ENCODE results near the gene RBM45.

The RBM45 gene

DNA sequence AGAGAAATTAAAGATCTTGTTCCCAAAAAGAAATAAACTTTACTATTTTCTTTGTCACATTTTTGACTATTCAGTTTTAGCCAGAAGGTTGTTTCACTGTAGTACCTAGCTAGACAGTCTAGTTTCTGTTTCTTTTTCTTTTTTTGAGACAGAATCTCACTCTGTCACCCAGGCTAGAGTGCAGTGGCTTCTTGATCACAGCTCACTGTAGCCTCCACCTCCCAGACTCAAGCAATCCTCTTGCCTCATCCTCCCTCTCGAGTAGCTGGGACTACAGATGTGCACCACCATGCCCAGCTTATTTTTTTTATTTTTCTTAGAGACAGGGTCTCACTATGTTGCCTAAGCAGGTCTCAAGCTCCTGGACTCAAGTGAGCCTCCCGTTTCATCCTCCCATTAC is 2.2 kb downstream of the RBM45 start:
- Histone ChIP-seq H3K9me3 (ENCODE audit: insufficient read depth, low read length) (no peaks in the 10 kb centered on the region), H3F3A (ENCODE audit: insufficient read depth) (no peaks in the 10 kb centered on the region), H3K4me3 (ENCODE audit: insufficient read depth, low read length, poor library complexity, severe bottlenecking) (no peak overlapping the region), H3K27ac (ENCODE audit: low read depth, low read length) (no peak overlapping the region), H3K79me2 (ENCODE audit: insufficient read depth, low read length) (no peaks in the 10 kb centered on the region), H3K9me2 (replicated peaks; ENCODE audit: insufficient read depth, low read length) (no peaks in the 10 kb centered on the region), H2AFZ (ENCODE audit: low read depth, low read length, severe bottlenecking) (no peak overlapping the region), H3K4me2 (ENCODE audit: low read depth, low read length, poor library complexity, severe bottlenecking) (peak overlapping the region; percentile 75), H3K9ac (ENCODE audit: low read length) (no peak overlapping the region), H3K27me3 (ENCODE audit: low read length) (no peaks in the 10 kb centered on the region), H4K20me1 (ENCODE audit: low read depth, low read length) (no peaks in the 10 kb centered on the region), H3K36me3 (ENCODE audit: low read length) (0 out of 2 replicates have a peak, but pooled peaks cover 10% of the 10 kb centered on the region)
- TF ChIP-seq EZH2phosphoT487 (conservative IDR thresholded peaks at IDR 0.05; ENCODE audit: low read length) = no peak
- TF ChIP-seq, protein P1, sequence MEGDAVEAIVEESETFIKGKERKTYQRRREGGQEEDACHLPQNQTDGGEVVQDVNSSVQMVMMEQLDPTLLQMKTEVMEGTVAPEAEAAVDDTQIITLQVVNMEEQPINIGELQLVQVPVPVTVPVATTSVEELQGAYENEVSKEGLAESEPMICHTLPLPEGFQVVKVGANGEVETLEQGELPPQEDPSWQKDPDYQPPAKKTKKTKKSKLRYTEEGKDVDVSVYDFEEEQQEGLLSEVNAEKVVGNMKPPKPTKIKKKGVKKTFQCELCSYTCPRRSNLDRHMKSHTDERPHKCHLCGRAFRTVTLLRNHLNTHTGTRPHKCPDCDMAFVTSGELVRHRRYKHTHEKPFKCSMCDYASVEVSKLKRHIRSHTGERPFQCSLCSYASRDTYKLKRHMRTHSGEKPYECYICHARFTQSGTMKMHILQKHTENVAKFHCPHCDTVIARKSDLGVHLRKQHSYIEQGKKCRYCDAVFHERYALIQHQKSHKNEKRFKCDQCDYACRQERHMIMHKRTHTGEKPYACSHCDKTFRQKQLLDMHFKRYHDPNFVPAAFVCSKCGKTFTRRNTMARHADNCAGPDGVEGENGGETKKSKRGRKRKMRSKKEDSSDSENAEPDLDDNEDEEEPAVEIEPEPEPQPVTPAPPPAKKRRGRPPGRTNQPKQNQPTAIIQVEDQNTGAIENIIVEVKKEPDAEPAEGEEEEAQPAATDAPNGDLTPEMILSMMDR (IDR thresholded peaks at IDR 0.05; ENCODE audit: insufficient read depth, low read length, poor library complexity, severe bottlenecking) = no peak

DNA sequence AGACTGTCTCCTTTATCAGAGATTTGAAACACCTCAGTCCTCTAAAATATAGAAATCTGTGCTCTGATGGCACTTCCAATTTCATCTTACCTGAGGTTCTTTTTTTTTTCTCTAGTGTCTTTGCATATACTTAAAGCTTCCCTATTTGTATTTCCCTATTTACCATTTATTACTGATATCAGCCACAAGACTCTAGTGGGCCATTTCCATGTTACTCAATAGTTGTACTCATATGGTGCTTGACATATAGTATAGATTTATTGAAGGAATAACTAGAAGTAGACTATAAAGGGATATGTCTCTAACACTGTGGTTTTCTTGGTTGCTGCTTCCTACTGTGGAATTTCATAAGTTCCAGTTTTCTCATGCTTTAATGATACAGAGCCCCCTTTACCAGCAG is 3.0 kb downstream of the RBM45 start:
- H3K27ac ChIP-seq (ENCODE audit: low read depth, low read length) = no peak overlapping the region
- H4K20me1 ChIP-seq (ENCODE audit: low read depth, low read length) = no peaks in the 10 kb centered on the region
- H3K36me3 ChIP-seq (ENCODE audit: low read length) = 0 out of 2 replicates have a peak, but pooled peaks cover 10% of the 10 kb centered on the region
- no peak overlapping the region for H3K4me3 ChIP-seq (ENCODE audit: insufficient read depth, low read length, poor library complexity, severe bottlenecking)
- no peaks in the 10 kb centered on the region for H3K27me3 ChIP-seq (ENCODE audit: low read length)
- no peak overlapping the region for H3K4me2 ChIP-seq (ENCODE audit: low read depth, low read length, poor library complexity, severe bottlenecking)
- H3K9ac ChIP-seq (ENCODE audit: low read length) = no peak overlapping the region
- H3K9me2 ChIP-seq (replicated peaks; ENCODE audit: insufficient read depth, low read length) = no peaks in the 10 kb centered on the region
- TF ChIP-seq, protein P1 (IDR thresholded peaks at IDR 0.05; ENCODE audit: insufficient read depth, low read length, poor library complexity, severe bottlenecking) = no peak
- H2AFZ ChIP-seq (ENCODE audit: low read depth, low read length, severe bottlenecking) = no peak overlapping the region
- H3F3A ChIP-seq (ENCODE audit: insufficient read depth) = no peaks in the 10 kb centered on the region
- H3K79me2 ChIP-seq (ENCODE audit: insufficient read depth, low read length) = no peaks in the 10 kb centered on the region
- H3K9me3 ChIP-seq (ENCODE audit: insufficient read depth, low read length) = no peaks in the 10 kb centered on the region

DNA sequence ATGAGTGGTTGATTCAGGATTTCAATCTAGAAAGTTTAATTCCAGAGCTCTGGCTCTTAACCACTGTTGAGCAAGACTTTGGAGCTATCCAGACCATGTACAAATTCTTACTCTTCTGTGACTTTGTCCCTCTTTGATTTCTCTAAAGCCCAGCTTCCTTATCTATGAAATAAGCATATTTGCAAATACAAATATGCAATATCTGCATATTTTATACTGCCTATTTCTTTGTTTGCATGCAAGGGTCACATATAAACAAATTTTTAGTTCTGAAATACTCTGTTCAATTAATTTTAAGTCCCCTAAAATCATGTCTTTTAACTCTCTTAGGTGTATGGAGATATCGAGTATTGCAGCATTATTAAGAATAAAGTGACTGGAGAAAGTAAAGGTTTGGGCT is 5.5 kb downstream of the RBM45 start:
- no peaks in the 10 kb centered on the region for H3K27me3 ChIP-seq (ENCODE audit: low read length)
- H3K4me2 ChIP-seq (ENCODE audit: low read depth, low read length, poor library complexity, severe bottlenecking) = no peak overlapping the region
- no peak overlapping the region for H3K9ac ChIP-seq (ENCODE audit: low read length)
- H3K4me3 ChIP-seq (ENCODE audit: insufficient read depth, low read length, poor library complexity, severe bottlenecking) = no peak overlapping the region
- TF ChIP-seq, protein P1 (IDR thresholded peaks at IDR 0.05; ENCODE audit: insufficient read depth, low read length, poor library complexity, severe bottlenecking) = no peak
- TF ChIP-seq EZH2phosphoT487 (conservative IDR thresholded peaks at IDR 0.05; ENCODE audit: low read length) = no peak
- H3K9me3 ChIP-seq (ENCODE audit: insufficient read depth, low read length) = no peaks in the 10 kb centered on the region
- no peak overlapping the region for H3K27ac ChIP-seq (ENCODE audit: low read depth, low read length)
- no peaks in the 10 kb centered on the region for H4K20me1 ChIP-seq (ENCODE audit: low read depth, low read length)
- no peak overlapping the region for H2AFZ ChIP-seq (ENCODE audit: low read depth, low read length, severe bottlenecking)
- peaks cover 18% of the 10 kb centered on the region; the same call in 1 of the 2 replicates for H3K36me3 ChIP-seq (ENCODE audit: low read length)
- H3K79me2 ChIP-seq (ENCODE audit: insufficient read depth, low read length) = no peaks in the 10 kb centered on the region
- H3K9me2 ChIP-seq (replicated peaks; ENCODE audit: insufficient read depth, low read length) = no peaks in the 10 kb centered on the region
- H3F3A ChIP-seq (ENCODE audit: insufficient read depth) = no peaks in the 10 kb centered on the region

All from SU-DHL-6 (cell line).